T-helper 17 cell (primary cell): Measurements from ENCODE around the gene ABHD17C. TPM values are rescaled to one million over a fixed set of nuclear protein-coding genes. Genes with fewer than 3 reads are reported as not detected.

Experiments used
- ATAC-seq: fragments of 150-1000 bp; cut with Tn5 transposase; 2 replicates; pipeline ENCODE4 v1.10.0; 2021; ENCODE audit warnings: mild to moderate bottlenecking, moderate library complexity
- DNase-seq, 3 donors: peaks; one replicate each; pipeline versions ENCODE4 v3.0.0 to v3.0.0-alpha.2; 2020 to 2021
- H3K9me3 ChIP-seq: one replicate; pipeline ENCODE4 v1.7.0; 2013; ENCODE audit warnings: low read length, mild to moderate bottlenecking; ENCODE audit not compliant: control insufficient read depth, poor library complexity, severe bottlenecking
- H3K27ac Mint-ChIP-seq: one replicate; pipeline ENCODE4 v1.8.0; 2022; ENCODE audit warnings: mild to moderate bottlenecking, moderate library complexity, mixed read lengths
- H3K27me3 Mint-ChIP-seq: one replicate; pipeline ENCODE4 v1.8.0; 2022; ENCODE audit warnings: mixed read lengths
- H3K36me3 Mint-ChIP-seq: one replicate; pipeline ENCODE4 v1.8.0; 2022; ENCODE audit warnings: low read depth, mixed read lengths
- H3K4me1 Mint-ChIP-seq: one replicate; pipeline ENCODE4 v1.8.0; 2022; ENCODE audit warnings: mild to moderate bottlenecking, mixed read lengths
- H3K4me3 Mint-ChIP-seq: one replicate; pipeline ENCODE4 v1.8.0; 2022; ENCODE audit warnings: mild to moderate bottlenecking, moderate library complexity, mixed read lengths
- total RNA-seq, 4 donors: library from RNA in 2 of 4; stranded (reverse) in 2 of 4; gene quantifications; one replicate each; pipeline ENCODE4 v1.2.3 and lab custom pipeline; 2022 to 2026

ABHD17C gene
- total RNA-seq, 2 donors from 2014 or later: 2.0 to 2.3 TPM

- no peaks in the 10 kb centered on the region for H3K36me3 Mint-ChIP-seq
- no peak for DNase-seq
- no peaks in the 10 kb centered on the region for H3K9me3 ChIP-seq
- no peak overlapping the region for H3K27ac Mint-ChIP-seq
- no peak for ATAC-seq
- H3K4me3 Mint-ChIP-seq: no peak overlapping the region
- peaks cover 27% of the 10 kb centered on the region for H3K27me3 Mint-ChIP-seq
- no peaks in the 10 kb centered on the region for H3K4me1 Mint-ChIP-seq
These were observed 71.2 kb downstream of the ABHD17C start for GRCh38 chr15:80766275-80766674.

GRCh38 chr15:80768158-80768557, 73.0 kb downstream of the ABHD17C start:
- no peaks in the 10 kb centered on the region for H3K36me3 Mint-ChIP-seq
- no peak overlapping the region for H3K4me3 Mint-ChIP-seq
- DNase-seq: no peak

DNA sequence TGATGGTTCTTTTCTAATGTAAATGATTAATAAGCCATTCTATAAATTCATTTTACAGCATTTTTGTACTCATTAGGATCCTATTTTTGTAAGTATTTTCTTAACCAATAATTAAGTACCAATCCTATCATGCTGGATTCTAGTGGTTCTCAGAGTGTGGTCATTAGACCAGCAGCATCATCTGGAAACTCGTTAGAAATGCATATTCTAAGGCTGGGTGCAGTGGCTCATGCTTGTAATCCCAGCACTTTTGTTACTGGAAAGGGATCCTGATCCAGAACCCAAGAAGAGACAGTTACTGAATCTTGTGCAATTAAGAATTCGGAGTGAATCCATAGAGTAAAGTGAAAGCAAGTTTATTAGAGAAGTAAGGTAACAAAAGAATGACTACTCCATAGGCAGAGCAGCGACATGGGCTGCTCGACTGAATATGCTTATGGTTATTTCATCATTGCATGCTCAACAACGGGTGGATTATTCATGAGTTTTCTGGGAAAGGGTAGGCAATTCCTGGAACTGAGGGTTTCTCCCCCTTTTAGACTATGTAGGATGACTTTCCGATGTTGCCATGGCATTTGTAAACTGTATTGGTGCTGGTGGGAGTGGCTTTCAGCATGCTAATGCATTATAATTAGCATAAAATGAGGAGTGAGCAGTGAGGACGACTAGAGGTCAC, 74.2 kb downstream of the ABHD17C start:
- no peak for ATAC-seq
- no peaks in the 10 kb centered on the region for H3K9me3 ChIP-seq
- no peaks in the 10 kb centered on the region for H3K4me1 Mint-ChIP-seq
- H3K36me3 Mint-ChIP-seq: no peaks in the 10 kb centered on the region
- H3K27ac Mint-ChIP-seq: no peak overlapping the region
- no peak for DNase-seq
- H3K27me3 Mint-ChIP-seq: peaks cover 47% of the 10 kb centered on the region
- H3K4me3 Mint-ChIP-seq: no peak overlapping the region

More at GRCh38 chr15:80768158-80768557, 73.0 kb downstream of the ABHD17C start:
- ATAC-seq: no peak
- H3K27ac Mint-ChIP-seq: no peak overlapping the region
- H3K4me1 Mint-ChIP-seq: no peaks in the 10 kb centered on the region
- peaks cover 39% of the 10 kb centered on the region for H3K27me3 Mint-ChIP-seq
- H3K9me3 ChIP-seq: no peaks in the 10 kb centered on the region

GRCh38 chr15:80769829-80770705, 75.0 kb downstream of the ABHD17C start:
- no peak overlapping the region for H3K27ac Mint-ChIP-seq

GRCh38 chr15:80773122-80773551, 78.0 kb downstream of the ABHD17C start:
- Mint-ChIP-seq H3K36me3 (no peaks in the 10 kb centered on the region), H3K27ac (no peak overlapping the region)
- ATAC-seq: no peak

More at GRCh38 chr15:80769829-80770705, 75.0 kb downstream of the ABHD17C start:
- DNase-seq (no peak), ATAC-seq (no peak)
- H3K9me3 ChIP-seq: no peaks in the 10 kb centered on the region
- H3K36me3 Mint-ChIP-seq: no peaks in the 10 kb centered on the region
- no peak overlapping the region for H3K4me3 Mint-ChIP-seq
- peaks cover 47% of the 10 kb centered on the region for H3K27me3 Mint-ChIP-seq
- no peaks in the 10 kb centered on the region for H3K4me1 Mint-ChIP-seq

GRCh38 chr15:80773792-80774352, 78.8 kb downstream of the ABHD17C start:
- DNase-seq (no peak), ATAC-seq (no peak)
- no peaks in the 10 kb centered on the region for H3K36me3 Mint-ChIP-seq
- H3K9me3 ChIP-seq: no peaks in the 10 kb centered on the region
- no peak overlapping the region for H3K27ac Mint-ChIP-seq
- H3K4me3 Mint-ChIP-seq: no peak overlapping the region
- peaks cover 2% of the 10 kb centered on the region for H3K4me1 Mint-ChIP-seq
- peaks cover 65% of the 10 kb centered on the region for H3K27me3 Mint-ChIP-seq

More at GRCh38 chr15:80773122-80773551, 78.0 kb downstream of the ABHD17C start:
- Mint-ChIP-seq H3K27me3 (peaks cover 63% of the 10 kb centered on the region), H3K4me3 (no peak overlapping the region), H3K4me1 (peaks cover 2% of the 10 kb centered on the region)
- DNase-seq: no peak
- no peaks in the 10 kb centered on the region for H3K9me3 ChIP-seq

DNA sequence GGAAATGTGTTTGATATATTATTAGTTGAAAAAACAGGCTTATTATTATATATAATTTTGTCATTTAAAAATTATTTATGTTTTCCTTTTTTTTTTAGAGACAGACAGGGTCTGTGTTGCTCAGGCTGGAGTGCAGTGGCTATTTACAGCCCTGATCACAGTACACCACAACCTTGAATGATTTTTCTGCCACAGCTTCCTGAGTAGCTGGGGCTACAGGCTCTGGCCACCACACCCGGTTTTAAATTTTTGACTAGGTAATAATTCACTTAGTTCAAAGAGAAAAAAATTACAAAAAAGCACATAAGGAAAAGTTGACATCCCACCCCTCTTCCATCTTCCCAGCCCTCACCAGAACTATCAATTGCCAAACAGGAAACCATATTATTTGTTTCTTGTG, 79.4 kb downstream of the ABHD17C start:
- H3K9me3 ChIP-seq: no peaks in the 10 kb centered on the region
- Mint-ChIP-seq H3K4me1 (peaks cover 2% of the 10 kb centered on the region), H3K27me3 (peaks cover 61% of the 10 kb centered on the region), H3K27ac (no peak overlapping the region), H3K4me3 (no peak overlapping the region), H3K36me3 (no peaks in the 10 kb centered on the region)
- no peak for ATAC-seq
- DNase-seq: no peak

DNA sequence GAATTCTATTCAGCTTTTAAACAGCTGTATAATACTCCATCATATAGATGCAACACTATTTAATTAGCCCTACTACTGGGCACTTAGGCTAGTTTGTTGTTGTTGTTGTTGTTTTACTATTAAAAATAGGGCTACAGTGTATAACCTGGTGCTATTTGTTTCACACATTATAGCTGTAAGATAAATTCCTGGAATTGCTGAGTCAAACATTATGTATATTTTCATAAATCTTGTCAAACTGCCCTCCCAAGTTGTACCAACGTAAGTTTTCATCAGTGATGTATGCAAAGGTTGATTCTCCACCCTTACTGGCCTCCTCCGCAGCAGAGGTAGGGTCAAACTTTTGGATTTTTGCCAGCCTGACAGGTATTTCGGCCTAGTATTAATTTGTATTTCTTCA, 80.2 kb downstream of the ABHD17C start:
- Mint-ChIP-seq H3K36me3 (peaks cover 2% of the 10 kb centered on the region), H3K27me3 (peaks cover 62% of the 10 kb centered on the region), H3K27ac (no peak overlapping the region), H3K4me3 (no peak overlapping the region), H3K4me1 (peaks cover 5% of the 10 kb centered on the region)
- ATAC-seq (no peak), DNase-seq (no peak)
- no peaks in the 10 kb centered on the region for H3K9me3 ChIP-seq

GRCh38 chr15:80776420-80777045, 81.4 kb downstream of the ABHD17C start:
- H3K4me3 Mint-ChIP-seq: no peak overlapping the region
- H3K9me3 ChIP-seq: no peaks in the 10 kb centered on the region
- H3K27me3 Mint-ChIP-seq: peaks cover 66% of the 10 kb centered on the region
- peak; percentile 20 to 57 (median 31) for DNase-seq
- H3K36me3 Mint-ChIP-seq: peaks cover 2% of the 10 kb centered on the region
- ATAC-seq: peak; percentile 78
- H3K4me1 Mint-ChIP-seq: peaks cover 5% of the 10 kb centered on the region
- no peak overlapping the region for H3K27ac Mint-ChIP-seq

DNA sequence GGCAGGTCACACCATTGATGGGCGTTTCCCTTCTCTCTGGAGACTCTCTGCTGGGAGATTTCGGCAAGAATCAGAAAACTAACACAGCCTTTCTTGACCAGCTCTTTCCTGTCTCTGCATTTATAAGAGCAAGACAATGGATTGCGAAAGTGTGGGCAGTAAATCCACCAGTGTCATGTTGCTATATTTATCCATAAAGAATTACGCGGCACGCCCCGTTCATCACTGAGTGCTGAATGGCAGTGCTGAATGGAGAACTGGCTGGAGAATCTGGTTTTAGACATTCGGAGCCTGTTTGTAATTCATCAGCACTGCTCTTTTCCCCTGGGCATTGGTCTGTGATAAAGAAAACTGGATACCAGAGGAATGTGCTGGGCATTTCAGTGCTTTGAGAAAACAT, 82.0 kb downstream of the ABHD17C start:
- Mint-ChIP-seq H3K4me1 (peaks cover 5% of the 10 kb centered on the region), H3K36me3 (peaks cover 2% of the 10 kb centered on the region), H3K4me3 (no peak overlapping the region), H3K27me3 (peaks cover 66% of the 10 kb centered on the region), H3K27ac (no peak overlapping the region)
- H3K9me3 ChIP-seq: no peaks in the 10 kb centered on the region
- ATAC-seq: no peak
- DNase-seq: no peak

- DNase-seq (no peak), ATAC-seq (no peak)
- Mint-ChIP-seq H3K4me1 (peaks cover 5% of the 10 kb centered on the region), H3K27ac (no peak overlapping the region), H3K4me3 (no peak overlapping the region), H3K27me3 (peaks cover 71% of the 10 kb centered on the region), H3K36me3 (peaks cover 2% of the 10 kb centered on the region)
- H3K9me3 ChIP-seq: no peaks in the 10 kb centered on the region
These were observed 82.9 kb downstream of the ABHD17C start for GRCh38 chr15:80777826-80778620.

- ATAC-seq (no peak), DNase-seq (no peak)
- no peak overlapping the region for H3K27ac Mint-ChIP-seq
- H3K36me3 Mint-ChIP-seq: peaks cover 2% of the 10 kb centered on the region
- H3K4me1 Mint-ChIP-seq: peaks cover 7% of the 10 kb centered on the region
- peaks cover 65% of the 10 kb centered on the region for H3K27me3 Mint-ChIP-seq
- H3K9me3 ChIP-seq: no peaks in the 10 kb centered on the region
- H3K4me3 Mint-ChIP-seq: no peak overlapping the region
These were observed 83.5 kb downstream of the ABHD17C start for GRCh38 chr15:80778621-80778963.
